HepG2 (cell line): ENCODE results near the gene CLEC16A. TPM values are rescaled to one million over a fixed set of nuclear protein-coding genes. Genes with fewer than 3 reads are reported as not detected.

Experiments
- ATF6 ChIP-seq: sonication (generic); formaldehyde crosslinking; conservative IDR thresholded peaks from 2 replicates; pipeline ENCODE4 v1.4.0; 2020; ENCODE audit warnings: missing genetic modification reagents
- CREBL2 ChIP-seq: sonication (generic); formaldehyde crosslinking; IDR thresholded peaks from 2 replicates; pipeline ENCODE4 v1.8.1; 2023; ENCODE audit warnings: missing genetic modification reagents, mild to moderate bottlenecking, borderline replicate concordance
- FOXO1 ChIP-seq: sonication (generic); formaldehyde crosslinking; IDR thresholded peaks from 2 replicates; pipeline ENCODE4 v1.4.0; 2020; ENCODE audit warnings: missing genetic modification reagents
- HNRNPH1 ChIP-seq: fragments of 200-400 bp; formaldehyde crosslinking; optimal IDR thresholded peaks from 2 replicates; pipeline ENCODE3; 2017; ENCODE audit warnings: mild to moderate bottlenecking, low read depth, low read length
- HOXA3 ChIP-seq: sonication (generic); formaldehyde crosslinking; IDR thresholded peaks from 2 replicates; pipeline ENCODE4 v1.5.0; 2020; ENCODE audit warnings: missing genetic modification reagents
- KLF11 ChIP-seq: IDR thresholded peaks from 2 replicates; pipeline ENCODE4 v1.6.1; 2016; ENCODE audit warnings: missing compliant biosample characterization
- PHF20 ChIP-seq: sonication (generic); formaldehyde crosslinking; IDR thresholded peaks from 2 replicates; pipeline ENCODE4 v1.5.0; 2020; ENCODE audit warnings: mild to moderate bottlenecking, missing genetic modification reagents
- RELA ChIP-seq: sonication (generic); formaldehyde crosslinking; IDR thresholded peaks from 2 replicates; pipeline ENCODE4 v1.4.0; 2020; ENCODE audit warnings: missing genetic modification reagents
- REPIN1 ChIP-seq: sonication (generic); formaldehyde crosslinking; IDR thresholded peaks from 2 replicates; pipeline ENCODE4 v1.8.0; 2022; ENCODE audit warnings: missing genetic modification reagents, low read depth, mild to moderate bottlenecking, borderline replicate concordance
- RFXANK ChIP-seq: IDR thresholded peaks from 2 replicates; pipeline ENCODE4 v1.6.1; 2016
- STAG1 ChIP-seq: sonication (generic); formaldehyde crosslinking; IDR thresholded peaks from 2 replicates; pipeline ENCODE4 v1.4.0; 2020; ENCODE audit warnings: missing genetic modification reagents
- U2AF2 ChIP-seq: fragments of 200-400 bp; formaldehyde crosslinking; IDR thresholded peaks from 2 replicates; pipeline ENCODE4 v1.6.1; 2017; ENCODE audit warnings: low read depth, mild to moderate bottlenecking, low read length
- ZFP90 ChIP-seq: sonication (generic); formaldehyde crosslinking; IDR thresholded peaks from 2 replicates; pipeline ENCODE4 v1.8.0; 2022; ENCODE audit warnings: missing genetic modification reagents, mild to moderate bottlenecking, inconsistent platforms, borderline replicate concordance
- ZNF180 ChIP-seq: sonication (generic); formaldehyde crosslinking; IDR thresholded peaks from 2 replicates; pipeline ENCODE4 v1.4.0; 2020; ENCODE audit warnings: low read depth, missing genetic modification reagents, borderline replicate concordance
- ZNF274 ChIP-seq: sonication (generic); formaldehyde crosslinking; IDR thresholded peaks from 2 replicates; pipeline ENCODE4 v1.5.1; 2020; ENCODE audit warnings: mild to moderate bottlenecking, missing genetic modification reagents
- ZNF44 ChIP-seq: sonication (generic); formaldehyde crosslinking; IDR thresholded peaks from 2 replicates; pipeline ENCODE4 v1.5.1; 2020; ENCODE audit warnings: mild to moderate bottlenecking, missing genetic modification reagents
- ZNF749 ChIP-seq: sonication (generic); formaldehyde crosslinking; IDR thresholded peaks from 2 replicates; pipeline ENCODE4 v1.8.0; 2022; ENCODE audit warnings: mild to moderate bottlenecking, missing genetic modification reagents, moderate library complexity, borderline replicate concordance
- polyA plus RNA-seq, 8 experiments: library from polyadenylated mRNA; depleted of rRNA in 3 of 8; stranded (reverse) in 7 of 8; unstranded in 1 of 8; fragments of >200 nt; fragmentation: Illumina TruSeq in 4 of 8; extraction: Trizol in 4 of 8; gene quantifications; 2 replicates each; pipeline versions ENCODE4 v1.2.1 to v1.2.3, GENCODE V29; 2011 to 2016; ENCODE audit warnings: low read depth in 4 of 8, missing spikeins in 1 of 8, mixed read lengths in 1 of 8; ENCODE audit not compliant: insufficient read depth in 1 of 8
- total RNA-seq, 5 experiments: library from RNA; depleted of rRNA; stranded (reverse); fragments of >200 nt; fragmentation: Illumina TruSeq; extraction: Trizol; gene quantifications; 2 replicates each; pipeline ENCODE4 v1.2.3, GENCODE V29; 2016; ENCODE audit warnings: low read depth in 1 of 5
- TF ChIP-seq, protein P1 (sequence below): sonication (generic); formaldehyde crosslinking; IDR thresholded peaks from 2 replicates; pipeline ENCODE4 v1.8.1; 2022; ENCODE audit warnings: mild to moderate bottlenecking, missing genetic modification reagents
- TF ChIP-seq, protein P2 (sequence below): sonication (generic); formaldehyde crosslinking; IDR thresholded peaks from 2 replicates; pipeline ENCODE4 v1.8.0; 2022; ENCODE audit warnings: missing genetic modification reagents, mild to moderate bottlenecking, moderate library complexity, borderline replicate concordance
- TF ChIP-seq, protein P3 (sequence below): fragments of 450-650 bp; IDR thresholded peaks from 2 replicates; pipeline ENCODE4 v1.6.1; 2017; ENCODE audit warnings: mild to moderate bottlenecking

The CLEC16A gene
- total and polyA plus RNA-seq, 2 of the 13 experiments (the other 11 are each of a cell fraction or from before 2014, with no cell fraction given), result 8.5 to 10.3 TPM

DNA sequence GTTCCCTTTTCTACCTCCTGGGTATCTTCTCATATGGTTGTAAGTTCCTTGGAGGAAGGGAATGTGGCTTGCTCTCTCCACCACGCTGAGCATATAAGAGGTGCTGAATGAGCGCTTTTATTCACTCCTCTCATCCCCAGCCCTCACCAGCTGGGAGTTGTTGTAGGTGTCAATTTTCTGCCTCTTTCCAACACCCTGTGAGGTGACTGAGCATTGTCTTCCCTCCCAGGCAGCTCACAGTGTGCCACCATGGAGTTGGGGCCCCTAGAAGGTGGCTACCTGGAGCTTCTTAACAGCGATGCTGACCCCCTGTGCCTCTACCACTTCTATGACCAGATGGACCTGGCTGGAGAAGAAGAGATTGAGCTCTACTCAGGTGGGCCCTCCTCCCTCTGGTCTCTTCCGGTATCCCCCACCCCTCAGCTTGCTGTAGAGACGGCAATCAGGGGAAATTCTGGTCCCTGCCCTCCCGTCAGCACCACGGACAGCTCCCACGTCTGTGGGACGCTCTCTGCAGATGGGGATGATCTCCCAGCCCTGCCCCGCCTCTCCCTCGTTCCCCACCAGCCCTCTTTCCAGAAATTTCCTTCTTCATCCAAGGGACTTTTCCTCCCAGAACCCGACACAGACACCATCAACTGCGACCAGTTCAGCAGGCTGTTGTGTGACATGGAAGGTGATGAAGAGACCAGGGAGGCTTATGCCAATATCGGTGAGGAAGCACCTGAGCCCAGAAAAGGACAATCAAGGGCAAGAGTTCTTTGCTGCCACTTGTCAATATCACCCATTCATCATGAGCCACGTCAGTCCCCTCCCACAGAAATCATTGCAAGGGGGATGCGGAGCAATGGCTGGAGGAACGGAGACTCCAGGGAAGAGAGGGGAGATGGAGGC lies 49.1 kb upstream of the CLEC16A start (continued):
- TF ChIP-seq RELA (CRISPR knock-in tag) (0 out of 2 replicates have a peak, but pooled peaks have one; percentile 68), CREBL2 (peak; percentile 94), KLF11 (CRISPR knock-in tag) (peak; percentile 98), ATF6 (CRISPR knock-in tag) (peak; percentile 97; the same call in 1 of the 2 replicates), HOXA3 (CRISPR knock-in tag) (peak; percentile 71), ZNF274 (CRISPR knock-in tag) (peak; percentile 96), FOXO1 (CRISPR knock-in tag) (peak; percentile 52; the same call in 1 of the 2 replicates), ZNF180 (CRISPR knock-in tag) (no peak), ZNF749 (CRISPR knock-in tag) (peak; percentile 97), ZNF44 (CRISPR knock-in tag) (no peak; the same call in 1 of the 2 replicates), PHF20 (CRISPR knock-in tag) (peak; percentile 53; the same call in 1 of the 2 replicates), STAG1 (no peak), RFXANK (CRISPR knock-in tag) (peak; percentile 87; the same call in 1 of the 2 replicates), U2AF2 (no peak), ZFP90 (CRISPR knock-in tag) (0 out of 2 replicates have a peak, but pooled peaks have one; percentile 79), HNRNPH1 (no peak), REPIN1 (CRISPR knock-in tag) (0 out of 2 replicates have a peak, but pooled peaks have one; percentile 38)
- TF ChIP-seq, protein P1, sequence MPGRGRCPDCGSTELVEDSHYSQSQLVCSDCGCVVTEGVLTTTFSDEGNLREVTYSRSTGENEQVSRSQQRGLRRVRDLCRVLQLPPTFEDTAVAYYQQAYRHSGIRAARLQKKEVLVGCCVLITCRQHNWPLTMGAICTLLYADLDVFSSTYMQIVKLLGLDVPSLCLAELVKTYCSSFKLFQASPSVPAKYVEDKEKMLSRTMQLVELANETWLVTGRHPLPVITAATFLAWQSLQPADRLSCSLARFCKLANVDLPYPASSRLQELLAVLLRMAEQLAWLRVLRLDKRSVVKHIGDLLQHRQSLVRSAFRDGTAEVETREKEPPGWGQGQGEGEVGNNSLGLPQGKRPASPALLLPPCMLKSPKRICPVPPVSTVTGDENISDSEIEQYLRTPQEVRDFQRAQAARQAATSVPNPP (CRISPR knock-in tag), result no peak
- TF ChIP-seq, protein P2, sequence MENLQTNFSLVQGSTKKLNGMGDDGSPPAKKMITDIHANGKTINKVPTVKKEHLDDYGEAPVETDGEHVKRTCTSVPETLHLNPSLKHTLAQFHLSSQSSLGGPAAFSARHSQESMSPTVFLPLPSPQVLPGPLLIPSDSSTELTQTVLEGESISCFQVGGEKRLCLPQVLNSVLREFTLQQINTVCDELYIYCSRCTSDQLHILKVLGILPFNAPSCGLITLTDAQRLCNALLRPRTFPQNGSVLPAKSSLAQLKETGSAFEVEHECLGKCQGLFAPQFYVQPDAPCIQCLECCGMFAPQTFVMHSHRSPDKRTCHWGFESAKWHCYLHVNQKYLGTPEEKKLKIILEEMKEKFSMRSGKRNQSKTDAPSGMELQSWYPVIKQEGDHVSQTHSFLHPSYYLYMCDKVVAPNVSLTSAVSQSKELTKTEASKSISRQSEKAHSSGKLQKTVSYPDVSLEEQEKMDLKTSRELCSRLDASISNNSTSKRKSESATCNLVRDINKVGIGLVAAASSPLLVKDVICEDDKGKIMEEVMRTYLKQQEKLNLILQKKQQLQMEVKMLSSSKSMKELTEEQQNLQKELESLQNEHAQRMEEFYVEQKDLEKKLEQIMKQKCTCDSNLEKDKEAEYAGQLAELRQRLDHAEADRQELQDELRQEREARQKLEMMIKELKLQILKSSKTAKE (CRISPR knock-in tag), result peak; percentile 84
- TF ChIP-seq, protein P3, sequence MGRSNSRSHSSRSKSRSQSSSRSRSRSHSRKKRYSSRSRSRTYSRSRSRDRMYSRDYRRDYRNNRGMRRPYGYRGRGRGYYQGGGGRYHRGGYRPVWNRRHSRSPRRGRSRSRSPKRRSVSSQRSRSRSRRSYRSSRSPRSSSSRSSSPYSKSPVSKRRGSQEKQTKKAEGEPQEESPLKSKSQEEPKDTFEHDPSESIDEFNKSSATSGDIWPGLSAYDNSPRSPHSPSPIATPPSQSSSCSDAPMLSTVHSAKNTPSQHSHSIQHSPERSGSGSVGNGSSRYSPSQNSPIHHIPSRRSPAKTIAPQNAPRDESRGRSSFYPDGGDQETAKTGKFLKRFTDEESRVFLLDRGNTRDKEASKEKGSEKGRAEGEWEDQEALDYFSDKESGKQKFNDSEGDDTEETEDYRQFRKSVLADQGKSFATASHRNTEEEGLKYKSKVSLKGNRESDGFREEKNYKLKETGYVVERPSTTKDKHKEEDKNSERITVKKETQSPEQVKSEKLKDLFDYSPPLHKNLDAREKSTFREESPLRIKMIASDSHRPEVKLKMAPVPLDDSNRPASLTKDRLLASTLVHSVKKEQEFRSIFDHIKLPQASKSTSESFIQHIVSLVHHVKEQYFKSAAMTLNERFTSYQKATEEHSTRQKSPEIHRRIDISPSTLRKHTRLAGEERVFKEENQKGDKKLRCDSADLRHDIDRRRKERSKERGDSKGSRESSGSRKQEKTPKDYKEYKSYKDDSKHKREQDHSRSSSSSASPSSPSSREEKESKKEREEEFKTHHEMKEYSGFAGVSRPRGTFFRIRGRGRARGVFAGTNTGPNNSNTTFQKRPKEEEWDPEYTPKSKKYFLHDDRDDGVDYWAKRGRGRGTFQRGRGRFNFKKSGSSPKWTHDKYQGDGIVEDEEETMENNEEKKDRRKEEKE, result no peak
